ENCODE data around the gene GHR. TPM values are rescaled to one million over a fixed set of nuclear protein-coding genes. Genes with fewer than 3 reads are reported as not detected.

Gene GHR
- total and polyA plus RNA-seq, 4 experiments from 2014 or later: not detected

- Mint-ChIP-seq H3K36me3 (no peaks in the 10 kb centered on the region), H3K27me3 (peaks cover 0 to 4% of the 10 kb centered on the region in 2 donors), H3K9me3 (no peaks in the 10 kb centered on the region), H3K4me3 (no peak overlapping the region), H3K27ac (no peak overlapping the region), H3K4me1 (no peaks in the 10 kb centered on the region)
- Histone ChIP-seq H3K4me1 (ENCODE audit: insufficient read depth, low read length) (no peaks in the 10 kb centered on the region), H3K9me3 (ENCODE audit: control insufficient read depth in 1 of 2, low read length in 2 of 2) (no peaks in the 10 kb centered on the region), H3K36me3 (ENCODE audit: insufficient read depth, low read length) (no peaks in the 10 kb centered on the region), H3K27me3 (ENCODE audit: insufficient read depth, low read length) (no peaks in the 10 kb centered on the region), H3K4me3 (ENCODE audit: low read length in 2 of 2) (no peak overlapping the region), H3K27ac (ENCODE audit: low read depth, low read length) (no peak overlapping the region)
- POLR2A ChIA-PET (ENCODE audit: partially characterized antibody): no interaction called here
- CTCF ChIA-PET (ENCODE audit: partially characterized antibody): interaction anchor here (1.2 kb wide), 1 partner anchor 251 kb away, joined by 3 read pairs; no protein-coding TSS in a partner anchor
- intact Hi-C loops (cut with micrococcal nuclease): no loop called here
- no peak for DNase-seq
These were observed 93.2 kb downstream of the GHR start for GRCh38 chr5:42516282-42517042.

- DNase-seq: no peak
- intact Hi-C loops (cut with micrococcal nuclease): no loop called here
These were observed 93.9 kb downstream of the GHR start for GRCh38 chr5:42517164-42517563.

GRCh38 chr5:42518595-42519221 is 95.5 kb downstream of the GHR start:
- no peak for DNase-seq
- no peaks in the 10 kb centered on the region for H3K27me3 ChIP-seq (ENCODE audit: insufficient read depth, low read length)
- H3K27ac ChIP-seq (ENCODE audit: low read depth, low read length): no peak overlapping the region
- no peak overlapping the region for H3K4me3 Mint-ChIP-seq
- no peaks in the 10 kb centered on the region for H3K9me3 Mint-ChIP-seq
- no peaks in the 10 kb centered on the region for H3K4me1 ChIP-seq (ENCODE audit: insufficient read depth, low read length)
- H3K36me3 ChIP-seq (ENCODE audit: insufficient read depth, low read length): no peaks in the 10 kb centered on the region
- no peaks in the 10 kb centered on the region for H3K4me1 Mint-ChIP-seq
- no peaks in the 10 kb centered on the region for H3K9me3 ChIP-seq (ENCODE audit: control insufficient read depth in 1 of 2, low read length in 2 of 2)
- no peak overlapping the region for H3K4me3 ChIP-seq (ENCODE audit: low read length in 2 of 2)
- peaks cover 0 to 4% of the 10 kb centered on the region in 2 donors for H3K27me3 Mint-ChIP-seq
- intact Hi-C loops (cut with micrococcal nuclease): no loop called here
- CTCF ChIA-PET (ENCODE audit: partially characterized antibody): no interaction called here
- no peak overlapping the region for H3K27ac Mint-ChIP-seq
- POLR2A ChIA-PET (ENCODE audit: partially characterized antibody): no interaction called here
- H3K36me3 Mint-ChIP-seq: no peaks in the 10 kb centered on the region

More at GRCh38 chr5:42517164-42517563, 93.9 kb downstream of the GHR start:
- no peaks in the 10 kb centered on the region for H3K36me3 ChIP-seq (ENCODE audit: insufficient read depth, low read length)
- ChIA-PET CTCF (ENCODE audit: partially characterized antibody) (interaction anchor here (1.2 kb wide), 1 partner anchor 251 kb away, joined by 3 read pairs; no protein-coding TSS in a partner anchor), POLR2A (ENCODE audit: partially characterized antibody) (no interaction called here)
- H3K27me3 ChIP-seq (ENCODE audit: insufficient read depth, low read length): no peaks in the 10 kb centered on the region
- no peaks in the 10 kb centered on the region for H3K9me3 Mint-ChIP-seq
- H3K27ac ChIP-seq (ENCODE audit: low read depth, low read length): no peak overlapping the region
- no peak overlapping the region for H3K4me3 Mint-ChIP-seq
- H3K4me1 ChIP-seq (ENCODE audit: insufficient read depth, low read length): no peaks in the 10 kb centered on the region
- H3K27me3 Mint-ChIP-seq: peaks cover 0 to 4% of the 10 kb centered on the region in 2 donors
- no peaks in the 10 kb centered on the region for H3K36me3 Mint-ChIP-seq
- H3K9me3 ChIP-seq (ENCODE audit: control insufficient read depth in 1 of 2, low read length in 2 of 2): no peaks in the 10 kb centered on the region
- no peaks in the 10 kb centered on the region for H3K4me1 Mint-ChIP-seq
- H3K27ac Mint-ChIP-seq: no peak overlapping the region
- no peak overlapping the region for H3K4me3 ChIP-seq (ENCODE audit: low read length in 2 of 2)

- Histone ChIP-seq H3K27me3 (ENCODE audit: insufficient read depth, low read length) (no peaks in the 10 kb centered on the region), H3K9me3 (ENCODE audit: control insufficient read depth in 1 of 2, low read length in 2 of 2) (no peaks in the 10 kb centered on the region), H3K27ac (ENCODE audit: low read depth, low read length) (no peak overlapping the region), H3K4me1 (ENCODE audit: insufficient read depth, low read length) (no peaks in the 10 kb centered on the region), H3K36me3 (ENCODE audit: insufficient read depth, low read length) (no peaks in the 10 kb centered on the region), H3K4me3 (ENCODE audit: low read length in 2 of 2) (no peak overlapping the region)
- intact Hi-C loops (cut with micrococcal nuclease): no loop called here
- H3K4me3 Mint-ChIP-seq: no peak overlapping the region
- no peak for DNase-seq
- H3K27ac Mint-ChIP-seq: no peak overlapping the region
- H3K27me3 Mint-ChIP-seq: peaks cover 0 to 4% of the 10 kb centered on the region in 2 donors
- no peaks in the 10 kb centered on the region for H3K9me3 Mint-ChIP-seq
- ChIA-PET CTCF (ENCODE audit: partially characterized antibody) (no interaction called here), POLR2A (ENCODE audit: partially characterized antibody) (no interaction called here)
- H3K4me1 Mint-ChIP-seq: no peaks in the 10 kb centered on the region
- no peaks in the 10 kb centered on the region for H3K36me3 Mint-ChIP-seq
These were observed 97.0 kb downstream of the GHR start for GRCh38 chr5:42520203-42520602.

- Mint-ChIP-seq H3K27me3 (peaks cover 0 to 4% of the 10 kb centered on the region in 2 donors), H3K4me1 (no peaks in the 10 kb centered on the region), H3K27ac (no peak overlapping the region), H3K4me3 (no peak overlapping the region), H3K36me3 (no peaks in the 10 kb centered on the region), H3K9me3 (peaks cover 0 to 2% (median 0%) of the 10 kb centered on the region in 8 donors)
- no peaks in the 10 kb centered on the region for H3K27me3 ChIP-seq (ENCODE audit: insufficient read depth, low read length)
- H3K36me3 ChIP-seq (ENCODE audit: insufficient read depth, low read length): no peaks in the 10 kb centered on the region
- H3K4me3 ChIP-seq (ENCODE audit: low read length in 2 of 2): no peak overlapping the region
- no peak for DNase-seq
- CTCF ChIA-PET (ENCODE audit: partially characterized antibody): no interaction called here
- intact Hi-C loops (cut with micrococcal nuclease): no loop called here
- no peak overlapping the region for H3K27ac ChIP-seq (ENCODE audit: low read depth, low read length)
- H3K4me1 ChIP-seq (ENCODE audit: insufficient read depth, low read length): no peaks in the 10 kb centered on the region
- H3K9me3 ChIP-seq (ENCODE audit: control insufficient read depth in 1 of 2, low read length in 2 of 2): no peaks in the 10 kb centered on the region
- POLR2A ChIA-PET (ENCODE audit: partially characterized antibody): no interaction called here
These were observed 97.7 kb downstream of the GHR start for GRCh38 chr5:42520957-42521356.

- peaks cover 0 to 2% (median 0%) of the 10 kb centered on the region in 8 donors for H3K9me3 Mint-ChIP-seq
- Histone ChIP-seq H3K27ac (ENCODE audit: low read depth, low read length) (no peak overlapping the region), H3K9me3 (ENCODE audit: control insufficient read depth in 1 of 2, low read length in 2 of 2) (no peaks in the 10 kb centered on the region), H3K4me1 (ENCODE audit: insufficient read depth, low read length) (no peaks in the 10 kb centered on the region), H3K27me3 (ENCODE audit: insufficient read depth, low read length) (no peaks in the 10 kb centered on the region), H3K4me3 (ENCODE audit: low read length in 2 of 2) (no peak overlapping the region), H3K36me3 (ENCODE audit: insufficient read depth, low read length) (no peaks in the 10 kb centered on the region)
- no peaks in the 10 kb centered on the region for H3K4me1 Mint-ChIP-seq
- H3K27ac Mint-ChIP-seq: no peak overlapping the region
- intact Hi-C loops (cut with micrococcal nuclease): no loop called here
- no peak overlapping the region for H3K4me3 Mint-ChIP-seq
- CTCF ChIA-PET (ENCODE audit: partially characterized antibody): no interaction called here
- POLR2A ChIA-PET (ENCODE audit: partially characterized antibody): no interaction called here
- no peaks in the 10 kb centered on the region for H3K36me3 Mint-ChIP-seq
- DNase-seq: no peak
- H3K27me3 Mint-ChIP-seq: peaks cover 0 to 4% of the 10 kb centered on the region in 2 donors
These were observed 98.2 kb downstream of the GHR start for GRCh38 chr5:42521406-42521805.

GRCh38 chr5:42522783-42523182 is 99.5 kb downstream of the GHR start:
- no peaks in the 10 kb centered on the region for H3K27me3 ChIP-seq (ENCODE audit: insufficient read depth, low read length)
- Mint-ChIP-seq H3K9me3 (peaks cover 0 to 7% (median 0%) of the 10 kb centered on the region in 8 donors), H3K36me3 (no peaks in the 10 kb centered on the region), H3K27me3 (peaks cover 0 to 4% of the 10 kb centered on the region in 2 donors), H3K4me3 (no peak overlapping the region), H3K27ac (no peak overlapping the region), H3K4me1 (no peaks in the 10 kb centered on the region)
- no peaks in the 10 kb centered on the region for H3K36me3 ChIP-seq (ENCODE audit: insufficient read depth, low read length)
- H3K27ac ChIP-seq (ENCODE audit: low read depth, low read length): no peak overlapping the region
- DNase-seq: no peak
- ChIA-PET POLR2A (ENCODE audit: partially characterized antibody) (no interaction called here), CTCF (ENCODE audit: partially characterized antibody) (no interaction called here)
- no peak overlapping the region for H3K4me3 ChIP-seq (ENCODE audit: low read length in 2 of 2)
- no peaks in the 10 kb centered on the region for H3K4me1 ChIP-seq (ENCODE audit: insufficient read depth, low read length)
- intact Hi-C loops (cut with micrococcal nuclease): no loop called here
- no peaks in the 10 kb centered on the region for H3K9me3 ChIP-seq (ENCODE audit: control insufficient read depth in 1 of 2, low read length in 2 of 2)

Data from CD4-positive, alpha-beta memory T cell (primary cell).